PC-3 (cell line): ENCODE measurements around the gene PARG.

Experiments used
- CTCF ChIP-seq: fragments of 300-600 bp; sonication (generic); conservative IDR thresholded peaks from 2 replicates; pipeline ENCODE4 v1.5.1; 2017; ENCODE audit warnings: antibody characterized with exemption, low read depth, mild to moderate bottlenecking, low read length
- EZH2 ChIP-seq: fragments of 300-600 bp; sonication (generic); IDR thresholded peaks from one replicate; pipeline ENCODE4 v1.6.1; 2017; ENCODE audit warnings: antibody characterized with exemption, mild to moderate bottlenecking, low read length; ENCODE audit not compliant: unreplicated experiment

GRCh38 chr10:49783645-49784044, 158.2 kb downstream of the PARG start:
- TF ChIP-seq CTCF (peak; percentile 61), EZH2 (no peak)
